GM18873 (cell line): ENCODE measurements around the gene TENT5C.

ENCODE experiments used
- ATAC-seq: cut with Tn5 transposase; IDR thresholded peaks from one replicate; pipeline ENCODE4 v1.9.1; 2021; ENCODE audit warnings: mild to moderate bottlenecking, moderate library complexity, moderate number of reproducible peaks; ENCODE audit not compliant: unreplicated experiment, low FRiP score

The TENT5C gene

GRCh38 chr1:117590273-117590925 lies 15.4 kb upstream of the TENT5C start:
- ATAC-seq, result no peak

- ATAC-seq, result no peak
Measured at GRCh38 chr1:117591252-117591651, 14.6 kb upstream of the TENT5C start.

GRCh38 chr1:117592155-117592554 lies 13.7 kb upstream of the TENT5C start:
- no peak for ATAC-seq

GRCh38 chr1:117594261-117594990 lies 11.4 kb upstream of the TENT5C start:
- ATAC-seq, result no peak

- ATAC-seq, result no peak
Measured at GRCh38 chr1:117596023-117596720, 9.7 kb upstream of the TENT5C start.

GRCh38 chr1:117598489-117598888 lies 7.4 kb upstream of the TENT5C start:
- no peak for ATAC-seq

GRCh38 chr1:117599286-117600221 lies 6.3 kb upstream of the TENT5C start:
- ATAC-seq, result no peak

- ATAC-seq, result no peak
Measured at GRCh38 chr1:117600325-117600943, 5.4 kb upstream of the TENT5C start.

- no peak for ATAC-seq
Measured at GRCh38 chr1:117600966-117601365, 4.9 kb upstream of the TENT5C start.

GRCh38 chr1:117602862-117603261 lies 3.0 kb upstream of the TENT5C start:
- ATAC-seq, result no peak

GRCh38 chr1:117605164-117605773 lies 579 bp upstream of the TENT5C start:
- peak; percentile 30 for ATAC-seq

GRCh38 chr1:117606649-117607430 lies 992 bp downstream of the TENT5C start:
- no peak for ATAC-seq

- ATAC-seq, result no peak
Measured at GRCh38 chr1:117607471-117607870, 1.6 kb downstream of the TENT5C start.

GRCh38 chr1:117608115-117608615 lies 2.3 kb downstream of the TENT5C start:
- ATAC-seq, result no peak

- no peak for ATAC-seq
Measured at GRCh38 chr1:117608758-117609157, 2.9 kb downstream of the TENT5C start.

GRCh38 chr1:117609471-117609911 lies 3.6 kb downstream of the TENT5C start:
- no peak for ATAC-seq

GRCh38 chr1:117610036-117610435 lies 4.2 kb downstream of the TENT5C start:
- ATAC-seq, result no peak

GRCh38 chr1:117611121-117611601 lies 5.3 kb downstream of the TENT5C start:
- ATAC-seq, result no peak
